K562 (cell line): ENCODE data around the gene PFKFB2.

Experiments used
- MYNN ChIP-seq, 2 experiments: sonication (generic); formaldehyde crosslinking in 1 of 2; IDR thresholded peaks; 2 replicates each; pipeline versions ENCODE4 v1.5.0 to v1.6.1; 2016 to 2020; ENCODE audit warnings: antibody characterized with exemption in 1 of 2, missing genetic modification reagents in 1 of 2
- TF ChIP-seq, protein P1 (sequence below): IDR thresholded peaks from 2 replicates; pipeline ENCODE4 v1.6.1; 2012; ENCODE audit warnings: low read depth, low read length, improper control_type of control experiment, borderline replicate concordance

DNA sequence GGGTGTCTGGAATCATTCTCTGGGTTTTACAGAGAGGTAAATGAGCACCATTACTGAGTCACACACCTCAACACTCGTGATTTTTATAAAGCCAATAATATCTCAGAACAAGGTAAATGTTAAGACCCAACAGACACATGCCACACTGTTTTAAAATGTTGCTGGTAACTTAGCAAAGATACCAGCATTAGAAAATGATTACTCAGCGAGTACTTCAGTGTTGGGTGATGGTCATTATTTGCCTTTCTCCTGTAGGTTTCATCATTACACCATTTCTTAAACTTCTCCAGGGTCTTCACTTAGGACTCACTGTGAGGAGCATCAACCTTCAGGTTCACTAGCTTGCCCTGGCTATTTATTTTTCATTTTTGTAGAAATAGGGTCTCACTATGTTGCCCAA is 28.7 kb downstream of the PFKFB2 start:
- TF ChIP-seq MYNN (IDR thresholded peaks at IDR 0.05) (no peak), MYNN (CRISPR knock-in tag; IDR thresholded peaks at IDR 0.05) (no peak)
- TF ChIP-seq, protein P1, sequence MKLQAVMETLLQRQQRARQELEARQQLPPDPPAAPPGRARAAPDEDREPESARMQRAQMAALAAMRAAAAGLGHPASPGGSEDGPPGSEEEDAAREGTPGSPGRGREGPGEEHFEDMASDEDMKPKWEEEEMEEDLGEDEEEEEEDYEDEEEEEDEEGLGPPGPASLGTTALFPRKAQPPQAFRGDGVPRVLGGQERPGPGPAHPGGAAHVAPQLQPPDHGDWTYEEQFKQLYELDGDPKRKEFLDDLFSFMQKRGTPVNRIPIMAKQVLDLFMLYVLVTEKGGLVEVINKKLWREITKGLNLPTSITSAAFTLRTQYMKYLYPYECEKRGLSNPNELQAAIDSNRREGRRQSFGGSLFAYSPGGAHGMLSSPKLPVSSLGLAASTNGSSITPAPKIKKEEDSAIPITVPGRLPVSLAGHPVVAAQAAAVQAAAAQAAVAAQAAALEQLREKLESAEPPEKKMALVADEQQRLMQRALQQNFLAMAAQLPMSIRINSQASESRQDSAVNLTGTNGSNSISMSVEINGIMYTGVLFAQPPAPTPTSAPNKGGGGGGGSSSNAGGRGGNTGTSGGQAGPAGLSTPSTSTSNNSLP: no peak
